Measurements from ENCODE around the gene HAGHL.
"Not testable (repeated sequence)": the region's sequence is repeated elsewhere in the genome, so short reads cannot be mapped to it uniquely, and the experiment has no call there.

HAGHL gene

GRCh38 chr16:684961-685696 lies 41.8 kb upstream of the HAGHL start:
- Mint-ChIP-seq H3K36me3 (peaks cover 3% of the 10 kb centered on the region), H3K4me1 (peaks cover 21% of the 10 kb centered on the region), H3K4me3 (peak overlapping the region; percentile 44), H3K27me3 (no peaks in the 10 kb centered on the region), H3K9me3 (no peaks in the 10 kb centered on the region), H3K27ac (no peak overlapping the region)

GRCh38 chr16:685967-686366 lies 40.9 kb upstream of the HAGHL start:
- H3K4me1 Mint-ChIP-seq = peaks cover 25% of the 10 kb centered on the region
- peaks cover 3% of the 10 kb centered on the region for H3K36me3 Mint-ChIP-seq
- H3K27me3 Mint-ChIP-seq = no peaks in the 10 kb centered on the region
- no peak overlapping the region for H3K27ac Mint-ChIP-seq
- H3K9me3 Mint-ChIP-seq = no peaks in the 10 kb centered on the region
- peak overlapping the region; percentile 44 for H3K4me3 Mint-ChIP-seq

- no peak overlapping the region for H3K27ac Mint-ChIP-seq
- peaks cover 22% of the 10 kb centered on the region for H3K4me1 Mint-ChIP-seq
- H3K9me3 Mint-ChIP-seq = no peaks in the 10 kb centered on the region
- no peak overlapping the region for H3K4me3 Mint-ChIP-seq
- peaks cover 3% of the 10 kb centered on the region for H3K36me3 Mint-ChIP-seq
- H3K27me3 Mint-ChIP-seq = no peaks in the 10 kb centered on the region
These were observed 40.2 kb upstream of the HAGHL start for GRCh38 chr16:686459-687260.

- Mint-ChIP-seq H3K27ac (no peak overlapping the region), H3K27me3 (no peaks in the 10 kb centered on the region), H3K36me3 (peaks cover 1% of the 10 kb centered on the region), H3K4me1 (peaks cover 17% of the 10 kb centered on the region), H3K4me3 (peak overlapping the region; percentile 26), H3K9me3 (no peaks in the 10 kb centered on the region)
These were observed 39.4 kb upstream of the HAGHL start for GRCh38 chr16:687499-687898.

GRCh38 chr16:689175-689897 lies 37.6 kb upstream of the HAGHL start:
- H3K27me3 Mint-ChIP-seq = no peaks in the 10 kb centered on the region
- H3K4me1 Mint-ChIP-seq = peaks cover 15% of the 10 kb centered on the region
- peak overlapping the region; percentile 93 for H3K27ac Mint-ChIP-seq
- no peaks in the 10 kb centered on the region for H3K36me3 Mint-ChIP-seq
- no peaks in the 10 kb centered on the region for H3K9me3 Mint-ChIP-seq
- H3K4me3 Mint-ChIP-seq = peak overlapping the region; percentile 95

GRCh38 chr16:691242-691641 lies 35.7 kb upstream of the HAGHL start:
- Mint-ChIP-seq H3K4me3 (peak overlapping the region; percentile 55), H3K4me1 (peaks cover 23% of the 10 kb centered on the region), H3K27ac (peak overlapping the region; percentile 80)
- H3K36me3 Mint-ChIP-seq, H3K27me3 Mint-ChIP-seq, H3K9me3 Mint-ChIP-seq: not testable (repeated sequence)

GRCh38 chr16:692356-693108 lies 34.4 kb upstream of the HAGHL start:
- Mint-ChIP-seq H3K9me3 (no peaks in the 10 kb centered on the region), H3K36me3 (no peaks in the 10 kb centered on the region), H3K4me3 (peak overlapping the region; percentile 9), H3K27ac (peak overlapping the region; percentile 60), H3K4me1 (peaks cover 28% of the 10 kb centered on the region), H3K27me3 (no peaks in the 10 kb centered on the region)

- no peaks in the 10 kb centered on the region for H3K36me3 Mint-ChIP-seq
- H3K4me3 Mint-ChIP-seq = peak overlapping the region; percentile 19
- no peak overlapping the region for H3K27ac Mint-ChIP-seq
- peaks cover 28% of the 10 kb centered on the region for H3K4me1 Mint-ChIP-seq
- H3K9me3 Mint-ChIP-seq = no peaks in the 10 kb centered on the region
- no peaks in the 10 kb centered on the region for H3K27me3 Mint-ChIP-seq
These were observed 33.5 kb upstream of the HAGHL start for GRCh38 chr16:693364-693763.

GRCh38 chr16:693766-694165 lies 33.1 kb upstream of the HAGHL start:
- Mint-ChIP-seq H3K4me3 (peak overlapping the region; percentile 19), H3K36me3 (no peaks in the 10 kb centered on the region), H3K4me1 (peaks cover 28% of the 10 kb centered on the region), H3K27ac (no peak overlapping the region), H3K27me3 (no peaks in the 10 kb centered on the region), H3K9me3 (no peaks in the 10 kb centered on the region)

- Mint-ChIP-seq H3K4me1 (peaks cover 28% of the 10 kb centered on the region), H3K36me3 (no peaks in the 10 kb centered on the region), H3K9me3 (no peaks in the 10 kb centered on the region), H3K4me3 (peak overlapping the region; percentile 64), H3K27me3 (no peaks in the 10 kb centered on the region), H3K27ac (no peak overlapping the region)
These were observed 32.6 kb upstream of the HAGHL start for GRCh38 chr16:694187-694862.

- no peak overlapping the region for H3K4me3 Mint-ChIP-seq
- no peaks in the 10 kb centered on the region for H3K36me3 Mint-ChIP-seq
- no peaks in the 10 kb centered on the region for H3K27me3 Mint-ChIP-seq
- H3K9me3 Mint-ChIP-seq = no peaks in the 10 kb centered on the region
- no peak overlapping the region for H3K27ac Mint-ChIP-seq
- peaks cover 26% of the 10 kb centered on the region for H3K4me1 Mint-ChIP-seq
These were observed 32.0 kb upstream of the HAGHL start for GRCh38 chr16:694863-695354.

GRCh38 chr16:695355-696089 lies 31.4 kb upstream of the HAGHL start:
- no peak overlapping the region for H3K27ac Mint-ChIP-seq
- peaks cover 22% of the 10 kb centered on the region for H3K4me1 Mint-ChIP-seq
- H3K9me3 Mint-ChIP-seq = no peaks in the 10 kb centered on the region
- H3K27me3 Mint-ChIP-seq = no peaks in the 10 kb centered on the region
- no peaks in the 10 kb centered on the region for H3K36me3 Mint-ChIP-seq
- peak overlapping the region; percentile 79 for H3K4me3 Mint-ChIP-seq

GRCh38 chr16:698911-699671 lies 27.8 kb upstream of the HAGHL start:
- Mint-ChIP-seq H3K36me3 (no peaks in the 10 kb centered on the region), H3K27ac (no peak overlapping the region), H3K4me3 (no peak overlapping the region), H3K4me1 (peaks cover 22% of the 10 kb centered on the region), H3K27me3 (peaks cover 9% of the 10 kb centered on the region), H3K9me3 (no peaks in the 10 kb centered on the region)

Measured in activated naive CD4-positive, alpha-beta T cell treated with anti-CD3 and anti-CD28 coated beads, Interleukin-2, amount 50 U/mL, for 24 hours (primary cell).